22Rv1 (cell line): Measurements from ENCODE around the gene RAP1GAP2.

Experiments used
- H3K27ac ChIP-seq: fragments of 450-650 bp; 2 replicates; pipeline ENCODE4 v1.5.1; 2017
- CTCF ChIP-seq: fragments of 450-650 bp; IDR thresholded peaks from 2 replicates; pipeline ENCODE4 v1.5.1; 2017; ENCODE audit warnings: mild to moderate bottlenecking
- ZFX ChIP-seq: fragments of 450-650 bp; IDR thresholded peaks from 2 replicates; pipeline ENCODE4 v1.6.1; 2017; ENCODE audit warnings: antibody characterized with exemption, borderline replicate concordance

The RAP1GAP2 gene

GRCh38 chr17:2952174-2952845 lies 156.1 kb downstream of the RAP1GAP2 start:
- H3K27ac ChIP-seq, result no peak overlapping the region
- TF ChIP-seq ZFX (no peak), CTCF (no peak)

GRCh38 chr17:2954898-2955445 lies 158.7 kb downstream of the RAP1GAP2 start:
- TF ChIP-seq ZFX, result no peak
- TF ChIP-seq CTCF, result no peak
- no peak overlapping the region for H3K27ac ChIP-seq

GRCh38 chr17:2955931-2956582 lies 159.8 kb downstream of the RAP1GAP2 start:
- TF ChIP-seq CTCF (no peak), ZFX (no peak)
- no peak overlapping the region for H3K27ac ChIP-seq

- no peak overlapping the region for H3K27ac ChIP-seq
- TF ChIP-seq ZFX (no peak), CTCF (no peak)
Measured at GRCh38 chr17:2957631-2958286, 161.5 kb downstream of the RAP1GAP2 start.

- H3K27ac ChIP-seq, result no peak overlapping the region
- TF ChIP-seq CTCF (no peak), ZFX (no peak)
Measured at GRCh38 chr17:2958706-2959222, 162.5 kb downstream of the RAP1GAP2 start.

GRCh38 chr17:2959371-2960130 lies 163.3 kb downstream of the RAP1GAP2 start:
- H3K27ac ChIP-seq, result peak overlapping the region; percentile 74
- TF ChIP-seq ZFX (no peak), CTCF (no peak)
